CD4-positive, alpha-beta T cell treated with Interleukin-6 for 4 hours (primary cell): Measurements from ENCODE around the gene FZD7.

Experiments
- DNase-seq: peaks from one replicate; pipeline ENCODE4 v3.0.0-alpha.2; 2020; ENCODE audit warnings: mixed read lengths

The FZD7 gene

GRCh38 chr2:202033317-202034248 lies at the start of gene FZD7:
TSS of gene FZD7 (plus strand) at chr2:202033855. CDS start at chr2:202034648, 793 bp downstream.
- peak; percentile 93 for DNase-seq

GRCh38 chr2:201984333-201984732 lies 49.3 kb upstream of the FZD7 start:
- no peak for DNase-seq

- DNase-seq = no peak
Observed at GRCh38 chr2:201984800-201985525, 48.7 kb upstream of the FZD7 start.

GRCh38 chr2:201985728-201986462 lies 47.8 kb upstream of the FZD7 start:
- DNase-seq = no peak

- DNase-seq = no peak
Observed at GRCh38 chr2:201986463-201986735, 47.3 kb upstream of the FZD7 start.

- no peak for DNase-seq
Observed at GRCh38 chr2:201987426-201987825, 46.2 kb upstream of the FZD7 start.

DNA sequence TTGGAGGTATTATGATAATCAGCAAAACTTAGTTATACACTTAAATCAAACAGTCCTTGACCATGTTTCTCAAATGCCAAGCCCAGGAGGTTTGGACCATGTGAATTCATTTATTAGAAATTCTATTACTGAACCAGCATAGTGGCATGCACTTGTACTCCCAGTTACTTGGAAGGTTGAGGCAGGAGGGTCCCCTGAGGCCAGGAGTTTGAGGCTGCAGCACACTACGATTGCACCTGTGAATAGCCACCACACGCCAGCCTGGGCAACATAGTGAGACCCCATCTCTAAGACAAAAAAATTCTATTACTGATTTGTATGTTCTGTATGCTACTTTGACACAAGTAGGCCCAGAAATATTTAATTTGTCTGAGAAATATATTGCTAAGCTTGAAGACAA lies 43.6 kb upstream of the FZD7 start:
- no peak for DNase-seq

DNA sequence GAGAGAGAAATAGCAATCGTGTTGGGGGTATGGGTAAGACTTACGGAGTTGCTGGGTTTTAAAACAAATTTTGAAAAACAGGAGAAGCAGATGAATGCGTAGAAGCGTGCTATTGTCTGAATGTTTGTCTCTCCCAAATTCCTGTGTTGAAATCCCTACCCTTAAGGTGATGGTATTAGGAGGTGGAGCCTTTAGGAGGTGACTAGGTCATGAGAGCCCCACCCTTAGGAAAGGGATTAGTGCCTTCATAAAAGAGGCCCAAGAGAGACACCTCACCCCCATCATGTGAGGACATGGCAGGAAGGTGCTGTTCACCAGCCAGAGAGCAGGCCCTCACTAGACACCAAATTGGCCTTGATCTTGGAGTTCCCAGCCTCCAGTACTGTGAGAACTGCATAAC lies 40.7 kb upstream of the FZD7 start:
- DNase-seq = no peak

GRCh38 chr2:201994973-201995638 lies 38.5 kb upstream of the FZD7 start:
- no peak for DNase-seq

GRCh38 chr2:201996006-201996405 lies 37.6 kb upstream of the FZD7 start:
- DNase-seq = no peak

DNA sequence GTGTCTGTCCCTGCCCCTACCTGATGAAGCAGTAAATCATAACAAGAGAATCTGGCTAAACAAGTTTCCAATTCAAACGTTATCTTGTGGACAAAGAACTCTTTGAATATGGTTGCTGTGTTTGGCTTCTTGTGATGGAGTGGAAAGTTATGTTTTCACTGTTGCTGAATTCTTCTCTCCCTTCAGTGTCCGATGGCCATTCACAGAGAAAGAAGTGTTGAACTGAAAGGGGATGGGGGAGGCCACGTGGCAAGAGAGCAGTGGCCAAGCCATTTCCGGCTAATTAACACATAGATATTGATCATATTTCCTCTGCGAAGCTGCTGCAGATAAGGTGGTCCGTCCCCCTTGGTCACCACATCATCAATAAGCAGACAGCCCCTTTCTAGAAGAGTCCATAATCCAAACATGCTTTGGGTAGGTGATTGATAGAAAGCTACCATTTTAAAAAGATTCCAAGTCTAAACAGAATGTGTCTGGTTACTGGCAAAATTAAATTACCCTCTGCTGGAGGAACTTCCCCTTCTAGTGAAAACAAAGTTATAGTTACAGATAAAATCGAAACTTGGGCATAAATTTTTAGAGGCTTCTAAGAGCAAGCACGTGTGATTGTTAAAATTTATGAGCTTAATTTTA lies 36.9 kb upstream of the FZD7 start:
- DNase-seq = no peak

GRCh38 chr2:201999279-201999678 lies 34.4 kb upstream of the FZD7 start:
- no peak for DNase-seq

- DNase-seq = no peak
Observed at GRCh38 chr2:202001826-202002225, 31.8 kb upstream of the FZD7 start.

- no peak for DNase-seq
Observed at GRCh38 chr2:202002381-202002780, 31.3 kb upstream of the FZD7 start.

GRCh38 chr2:202005272-202005887 lies 28.3 kb upstream of the FZD7 start:
- no peak for DNase-seq

GRCh38 chr2:202006301-202006700 lies 27.4 kb upstream of the FZD7 start:
- no peak for DNase-seq

DNA sequence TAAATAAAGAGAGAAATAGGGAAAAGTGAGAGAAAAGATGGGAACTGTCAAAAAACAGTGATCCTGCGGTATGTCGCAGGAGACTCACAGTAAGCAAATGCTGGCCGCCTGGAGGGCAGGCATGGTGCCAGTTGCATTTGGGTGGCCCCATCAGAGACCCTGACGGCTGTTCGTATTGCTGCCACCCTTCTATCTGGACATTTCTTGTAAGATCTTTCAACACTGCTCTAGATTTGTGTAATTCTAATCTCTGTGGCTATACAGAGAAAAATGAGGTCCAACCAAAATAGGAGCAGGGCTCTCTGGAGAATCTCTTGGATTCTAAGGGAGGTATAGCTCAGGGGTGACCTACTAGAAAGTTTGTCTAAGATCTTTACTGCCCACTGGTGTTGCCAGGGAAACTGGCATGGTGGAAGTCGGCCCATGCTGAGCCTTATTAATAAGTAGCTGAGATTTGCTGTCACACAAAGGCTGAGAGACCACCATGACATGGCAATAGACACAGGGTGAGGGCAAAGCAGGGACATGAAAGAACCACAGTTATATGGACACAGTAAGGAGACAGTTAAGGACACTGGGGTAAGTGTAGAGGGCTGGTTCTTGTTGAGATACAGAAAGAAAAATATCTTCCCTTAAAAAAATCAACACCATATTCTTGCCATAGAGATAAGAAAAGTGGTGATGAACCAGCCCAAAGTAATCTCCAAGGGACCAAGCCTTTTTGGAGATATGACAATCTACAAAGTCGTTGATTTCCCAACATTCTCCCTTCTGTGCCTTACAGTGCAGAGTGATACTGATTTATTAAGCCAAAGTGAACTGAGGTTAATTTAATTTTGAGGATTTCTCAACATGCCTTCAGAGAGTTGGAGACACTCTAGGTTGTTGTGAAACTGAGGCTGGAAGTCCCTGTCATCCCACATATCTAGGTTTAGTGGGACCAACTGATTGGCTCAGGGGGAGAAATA lies 26.4 kb upstream of the FZD7 start:
- DNase-seq = no peak

DNA sequence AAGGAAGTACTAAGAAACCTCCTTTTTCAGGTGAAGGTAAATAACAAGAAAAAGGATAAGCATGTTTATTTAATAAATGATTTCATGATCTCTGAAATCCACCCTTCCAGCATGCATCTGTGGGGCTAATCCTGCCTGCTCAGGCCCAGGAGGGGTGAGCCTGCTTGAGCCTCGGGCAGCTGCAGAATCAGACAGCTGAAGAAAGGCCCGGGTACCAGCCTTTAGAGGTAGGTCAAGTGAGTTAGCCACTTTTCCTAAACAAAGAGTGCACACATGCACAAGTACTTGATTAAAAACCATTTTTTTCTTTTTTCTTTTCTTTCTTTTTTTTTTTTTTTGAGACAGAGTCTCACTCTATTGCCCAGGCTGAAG lies 25.7 kb upstream of the FZD7 start:
- no peak for DNase-seq

GRCh38 chr2:202009019-202009481 lies 24.6 kb upstream of the FZD7 start:
- no peak for DNase-seq

GRCh38 chr2:202009581-202009980 lies 24.1 kb upstream of the FZD7 start:
- DNase-seq = no peak

- no peak for DNase-seq
Observed at GRCh38 chr2:202014318-202014717, 19.3 kb upstream of the FZD7 start.
